ENCODE results near the gene QSOX2.

QSOX2 gene

GRCh38 chr9:136276716-136277115 lies 31.1 kb upstream of the QSOX2 start:
- TF ChIP-seq GATA3 (IDR thresholded peaks at IDR 0.05; ENCODE audit: low read depth, low read length): no peak
- TF ChIP-seq GATA2 (IDR thresholded peaks at IDR 0.05; ENCODE audit: low read depth, low read length): no peak

- TF ChIP-seq GATA3 (IDR thresholded peaks at IDR 0.05; ENCODE audit: low read depth, low read length): no peak
Measured at GRCh38 chr9:136275655-136276429, 30.2 kb upstream of the QSOX2 start.

GRCh38 chr9:136274786-136275654 lies 29.4 kb upstream of the QSOX2 start:
- TF ChIP-seq GATA3 (IDR thresholded peaks at IDR 0.05; ENCODE audit: low read depth, low read length) (no peak), GATA2 (IDR thresholded peaks at IDR 0.05; ENCODE audit: low read depth, low read length) (no peak)

- TF ChIP-seq GATA3 (IDR thresholded peaks at IDR 0.05; ENCODE audit: low read depth, low read length): no peak
- no peak for TF ChIP-seq GATA2 (IDR thresholded peaks at IDR 0.05; ENCODE audit: low read depth, low read length)
Measured at GRCh38 chr9:136273921-136274785, 28.5 kb upstream of the QSOX2 start.

GRCh38 chr9:136273244-136273865 lies 27.7 kb upstream of the QSOX2 start:
- TF ChIP-seq GATA2 (IDR thresholded peaks at IDR 0.05; ENCODE audit: low read depth, low read length) (no peak), GATA3 (IDR thresholded peaks at IDR 0.05; ENCODE audit: low read depth, low read length) (no peak)

GRCh38 chr9:136270173-136270705 lies 24.6 kb upstream of the QSOX2 start:
- no peak for TF ChIP-seq GATA3 (IDR thresholded peaks at IDR 0.05; ENCODE audit: low read depth, low read length)
- no peak for TF ChIP-seq GATA2 (IDR thresholded peaks at IDR 0.05; ENCODE audit: low read depth, low read length)

DNA sequence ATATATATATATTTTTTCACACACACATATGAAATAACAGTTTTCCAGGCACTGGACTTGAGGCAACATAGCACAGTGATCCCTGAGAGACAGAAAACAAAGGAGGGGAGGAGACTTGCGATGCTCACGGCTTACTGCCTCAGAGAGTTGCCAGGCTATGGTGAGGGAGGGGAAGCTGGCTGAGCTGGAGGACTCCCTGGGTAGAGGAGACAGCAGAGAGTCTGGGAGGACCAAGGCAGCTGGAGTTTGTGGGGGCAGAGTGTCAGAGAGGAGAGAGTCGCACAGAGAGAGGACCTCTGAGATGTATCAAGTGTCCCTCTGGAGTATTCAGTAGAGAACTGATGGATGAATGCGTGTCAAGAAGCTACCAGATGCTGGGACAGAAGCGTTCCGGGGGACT lies 23.1 kb upstream of the QSOX2 start:
- TF ChIP-seq GATA3 (IDR thresholded peaks at IDR 0.05; ENCODE audit: low read depth, low read length): no peak
- TF ChIP-seq GATA2 (IDR thresholded peaks at IDR 0.05; ENCODE audit: low read depth, low read length): no peak

GRCh38 chr9:136268318-136268717 lies 22.7 kb upstream of the QSOX2 start:
- TF ChIP-seq GATA2 (IDR thresholded peaks at IDR 0.05; ENCODE audit: low read depth, low read length) (no peak), GATA3 (IDR thresholded peaks at IDR 0.05; ENCODE audit: low read depth, low read length) (no peak)

- no peak for TF ChIP-seq GATA3 (IDR thresholded peaks at IDR 0.05; ENCODE audit: low read depth, low read length)
- TF ChIP-seq GATA2 (IDR thresholded peaks at IDR 0.05; ENCODE audit: low read depth, low read length): no peak
Measured at GRCh38 chr9:136267261-136268111, 21.9 kb upstream of the QSOX2 start.

GRCh38 chr9:136265561-136266355 lies 20.1 kb upstream of the QSOX2 start:
- TF ChIP-seq GATA3 (IDR thresholded peaks at IDR 0.05; ENCODE audit: low read depth, low read length): no peak
- TF ChIP-seq GATA2 (IDR thresholded peaks at IDR 0.05; ENCODE audit: low read depth, low read length): no peak

DNA sequence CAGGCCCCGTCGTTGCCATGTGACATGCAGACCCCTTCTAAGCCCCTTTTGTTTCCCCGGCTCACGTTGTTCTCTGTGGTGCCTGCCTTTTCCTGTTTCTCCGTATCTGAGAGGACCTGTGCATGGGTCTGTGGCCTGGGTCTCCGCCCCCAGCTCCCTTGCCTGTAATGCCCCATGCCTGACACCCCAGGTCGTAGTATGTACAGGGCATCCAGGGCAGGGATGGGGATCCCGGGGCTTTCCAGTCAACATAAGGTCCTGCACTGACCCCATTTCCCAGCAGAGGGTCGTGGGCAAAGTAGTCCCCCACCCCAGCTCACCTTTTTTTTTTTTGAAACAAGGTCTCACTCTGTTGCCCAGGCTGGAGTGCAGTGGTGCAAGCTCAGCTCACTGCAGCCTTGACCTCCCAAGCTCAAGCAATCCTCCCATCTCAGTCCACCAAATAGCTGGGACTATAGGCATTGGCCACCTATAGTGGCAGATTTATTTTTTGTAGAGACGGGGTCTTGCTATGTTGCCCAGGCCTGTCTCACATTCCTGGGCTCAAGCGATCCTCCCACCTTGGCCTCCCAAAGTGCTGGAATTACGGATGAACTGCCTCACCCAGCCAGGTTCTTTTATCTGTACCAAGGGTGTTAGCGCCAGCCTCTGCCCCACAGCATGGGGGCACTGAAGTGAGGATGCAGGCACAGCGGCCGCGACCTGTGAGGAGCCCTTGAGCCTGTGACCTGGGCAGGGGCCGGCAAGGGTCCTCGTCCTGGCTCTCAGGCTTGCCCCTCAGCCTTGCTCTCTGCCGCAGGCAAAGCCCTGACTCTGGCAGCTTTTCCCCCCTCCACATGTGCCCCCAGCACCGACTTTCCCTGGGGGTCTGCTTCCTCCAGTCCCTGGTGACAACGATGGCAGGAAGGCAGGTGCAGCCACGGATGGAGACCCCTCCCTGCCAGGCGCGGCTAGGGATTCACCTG lies 19.1 kb upstream of the QSOX2 start:
- TF ChIP-seq GATA2 (IDR thresholded peaks at IDR 0.05; ENCODE audit: low read depth, low read length) (no peak), GATA3 (IDR thresholded peaks at IDR 0.05; ENCODE audit: low read depth, low read length) (no peak)
